HUES64 (cell line): ENCODE data around the gene FASTK.

Experiments used
- H3K27ac ChIP-seq: 2 replicates; pipeline ENCODE4 v1.7.0; 2013; ENCODE audit warnings: low read depth, low read length, inconsistent platforms
- H3K27me3 ChIP-seq: 2 replicates; pipeline ENCODE4 v1.6.1; 2013; ENCODE audit warnings: mild to moderate bottlenecking, low read length; ENCODE audit not compliant: insufficient read depth
- H3K36me3 ChIP-seq: 2 replicates; pipeline ENCODE4 v1.6.1; 2013; ENCODE audit warnings: mild to moderate bottlenecking, low read length; ENCODE audit not compliant: insufficient read depth
- H3K4me1 ChIP-seq: 2 replicates; pipeline ENCODE4 v1.6.1; 2013; ENCODE audit warnings: mild to moderate bottlenecking, low read length, moderate library complexity; ENCODE audit not compliant: insufficient read depth
- H3K4me3 ChIP-seq: 2 replicates; pipeline ENCODE4 v1.5.1; 2013; ENCODE audit warnings: mild to moderate bottlenecking, low read length, moderate library complexity
- H3K9ac ChIP-seq: 2 replicates; pipeline ENCODE4 v1.6.1; 2013; ENCODE audit warnings: mild to moderate bottlenecking, low read depth, low read length
- H3K9me3 ChIP-seq: 2 replicates; pipeline ENCODE4 v1.6.1; 2013; ENCODE audit warnings: low read depth, low read length; ENCODE audit not compliant: insufficient read depth
- WGBS: fragments of 150-250, 120-280 bp; methylation state at CpG from one replicate; pipeline ENCODE4 v1.1.7; 2013; ENCODE audit warnings: missing lambda C conversion rate; 5-methylcytosine and 5-hydroxymethylcytosine counted together

Gene FASTK

DNA sequence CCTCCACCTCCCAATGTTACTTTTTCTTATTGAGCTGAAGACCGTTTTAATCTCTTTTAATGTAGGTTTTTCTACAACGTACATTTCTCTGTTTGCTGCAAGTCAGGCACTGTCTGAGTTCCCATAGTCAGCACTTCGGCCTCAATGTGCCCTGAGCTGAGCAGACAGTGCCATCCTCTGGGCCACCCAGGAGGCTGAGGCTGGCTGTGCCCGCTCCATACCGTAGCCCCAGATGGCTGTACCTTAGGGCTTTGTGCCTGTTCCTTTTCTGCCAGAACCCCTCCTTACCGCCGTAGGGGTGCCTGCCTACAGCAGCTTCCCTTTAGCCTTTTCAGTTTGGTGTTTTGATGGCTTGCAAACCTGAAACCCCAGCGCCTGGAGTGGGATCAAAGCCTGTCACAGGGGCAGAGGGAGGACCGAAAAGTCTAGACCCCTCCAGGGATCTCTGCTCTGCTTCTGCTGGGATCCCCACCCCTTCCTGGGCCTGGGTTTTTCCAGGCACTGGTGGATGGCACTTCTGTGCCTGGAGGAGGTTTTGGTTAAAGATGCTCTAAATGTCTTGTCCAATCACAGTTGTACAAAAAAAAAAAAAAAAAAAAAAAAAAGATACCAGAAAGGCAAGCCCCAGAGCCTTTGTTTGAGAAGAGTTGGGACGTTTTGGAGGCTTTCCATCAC, 14.7 kb upstream of the FASTK start:
- Histone ChIP-seq H3K36me3 (peaks cover 5% of the 10 kb centered on the region; the same call in 1 of the 2 replicates), H3K9ac (no peak overlapping the region), H3K27me3 (no peaks in the 10 kb centered on the region), H3K9me3 (no peaks in the 10 kb centered on the region), H3K4me3 (no peak overlapping the region), H3K4me1 (no peaks in the 10 kb centered on the region; the same call in 1 of the 2 replicates), H3K27ac (no peak overlapping the region)
- 93% methylated on average over 9 of the region's 10 CpGs for WGBS

DNA sequence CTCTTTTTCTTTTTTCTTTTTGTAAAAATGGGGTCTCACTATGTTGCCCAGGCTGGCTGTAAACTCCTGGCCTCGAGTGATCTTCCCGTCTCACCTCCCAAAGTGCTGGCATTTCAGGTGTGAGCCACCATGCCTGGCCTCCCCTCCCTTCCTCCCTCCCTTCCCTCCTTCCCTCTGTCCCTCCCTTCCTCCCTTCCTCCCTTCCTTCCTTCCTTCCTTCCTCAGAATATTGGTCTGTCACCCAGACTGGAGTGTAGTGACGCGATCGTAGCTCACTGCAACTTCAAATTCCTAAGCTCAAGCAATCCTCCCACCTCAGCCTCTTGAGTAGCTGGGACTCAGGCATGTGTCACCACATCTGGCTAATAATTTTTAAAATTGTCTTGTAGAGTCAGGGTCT, 14.1 kb upstream of the FASTK start:
- no peak overlapping the region for H3K9ac ChIP-seq

GRCh38 chr7:151093748-151094147, 13.1 kb upstream of the FASTK start:
- H3K27me3 ChIP-seq, result peaks cover 11% of the 10 kb centered on the region
- H3K36me3 ChIP-seq, result peaks cover 5% of the 10 kb centered on the region; the same call in 1 of the 2 replicates
- peaks cover 11% of the 10 kb centered on the region for H3K4me1 ChIP-seq
- 89% methylated on average over 6 of the region's 6 CpGs for WGBS
- H3K9me3 ChIP-seq, result no peaks in the 10 kb centered on the region
- no peak overlapping the region for H3K4me3 ChIP-seq
- no peak overlapping the region for H3K9ac ChIP-seq
- no peak overlapping the region for H3K27ac ChIP-seq

More for the DNA sequence above, 14.1 kb upstream of the FASTK start:
- H3K9me3 ChIP-seq, result no peaks in the 10 kb centered on the region
- H3K36me3 ChIP-seq, result peaks cover 5% of the 10 kb centered on the region; the same call in 1 of the 2 replicates
- peaks cover 2% of the 10 kb centered on the region for H3K4me1 ChIP-seq
- no peak overlapping the region for H3K4me3 ChIP-seq
- WGBS, result 91% methylated on average over 5 of the region's 5 CpGs
- H3K27ac ChIP-seq, result no peak overlapping the region
- peaks cover 3% of the 10 kb centered on the region; the same call in 1 of the 2 replicates for H3K27me3 ChIP-seq

GRCh38 chr7:151091988-151092387, 11.4 kb upstream of the FASTK start:
- WGBS, result 95% methylated on average over 14 of the region's 14 CpGs
- Histone ChIP-seq H3K4me3 (no peak overlapping the region), H3K4me1 (peaks cover 23% of the 10 kb centered on the region), H3K27me3 (peaks cover 29% of the 10 kb centered on the region), H3K9me3 (no peaks in the 10 kb centered on the region), H3K9ac (no peak overlapping the region), H3K36me3 (peaks cover 5% of the 10 kb centered on the region; the same call in 1 of the 2 replicates), H3K27ac (no peak overlapping the region)

DNA sequence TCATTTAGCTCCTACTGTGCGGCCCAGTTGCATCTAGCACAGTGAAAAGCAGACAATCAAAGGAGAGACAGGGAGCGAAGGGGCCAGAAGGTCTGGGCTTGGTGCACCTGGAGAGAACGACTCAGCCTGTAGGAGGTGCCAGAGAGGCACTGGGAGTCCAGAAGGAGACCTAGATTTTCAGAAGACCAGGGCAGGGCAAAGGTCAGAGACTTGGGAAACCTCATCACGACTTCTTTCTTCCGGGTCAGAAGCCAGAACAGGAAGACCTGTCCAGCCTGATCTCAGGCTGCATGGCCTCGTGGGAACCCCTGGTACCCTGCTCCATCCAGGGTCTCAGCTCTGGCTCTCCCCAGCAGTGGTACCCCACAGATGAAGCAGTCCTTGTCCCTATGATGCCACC, 10.8 kb upstream of the FASTK start:
- Histone ChIP-seq H3K9me3 (no peaks in the 10 kb centered on the region), H3K9ac (no peak overlapping the region), H3K4me1 (peaks cover 23% of the 10 kb centered on the region), H3K27me3 (peaks cover 31% of the 10 kb centered on the region), H3K36me3 (peaks cover 5% of the 10 kb centered on the region; the same call in 1 of the 2 replicates), H3K27ac (no peak overlapping the region), H3K4me3 (no peak overlapping the region)
- WGBS, result 67% methylated on average over 6 of the region's 6 CpGs

DNA sequence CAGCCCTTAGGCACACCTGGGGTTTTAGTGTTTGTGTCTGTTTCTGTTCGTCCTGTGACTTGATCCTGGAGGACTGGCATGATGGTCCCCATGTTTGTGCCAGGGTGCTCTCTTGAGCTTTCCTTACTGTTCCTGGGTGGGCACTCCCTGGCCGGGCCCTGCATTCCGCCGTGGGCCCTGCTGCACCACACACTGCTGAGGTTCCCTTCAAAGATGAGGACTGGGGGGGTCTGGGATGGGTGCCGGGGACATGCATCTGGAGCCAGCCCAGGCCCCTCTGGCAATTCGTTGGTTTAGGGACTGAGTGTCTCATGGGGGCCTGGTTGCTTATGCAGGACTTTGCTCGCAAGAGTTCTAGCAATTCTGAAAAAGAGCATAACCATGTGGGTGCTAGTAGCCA, 10.4 kb upstream of the FASTK start:
- no peak overlapping the region for H3K9ac ChIP-seq

DNA sequence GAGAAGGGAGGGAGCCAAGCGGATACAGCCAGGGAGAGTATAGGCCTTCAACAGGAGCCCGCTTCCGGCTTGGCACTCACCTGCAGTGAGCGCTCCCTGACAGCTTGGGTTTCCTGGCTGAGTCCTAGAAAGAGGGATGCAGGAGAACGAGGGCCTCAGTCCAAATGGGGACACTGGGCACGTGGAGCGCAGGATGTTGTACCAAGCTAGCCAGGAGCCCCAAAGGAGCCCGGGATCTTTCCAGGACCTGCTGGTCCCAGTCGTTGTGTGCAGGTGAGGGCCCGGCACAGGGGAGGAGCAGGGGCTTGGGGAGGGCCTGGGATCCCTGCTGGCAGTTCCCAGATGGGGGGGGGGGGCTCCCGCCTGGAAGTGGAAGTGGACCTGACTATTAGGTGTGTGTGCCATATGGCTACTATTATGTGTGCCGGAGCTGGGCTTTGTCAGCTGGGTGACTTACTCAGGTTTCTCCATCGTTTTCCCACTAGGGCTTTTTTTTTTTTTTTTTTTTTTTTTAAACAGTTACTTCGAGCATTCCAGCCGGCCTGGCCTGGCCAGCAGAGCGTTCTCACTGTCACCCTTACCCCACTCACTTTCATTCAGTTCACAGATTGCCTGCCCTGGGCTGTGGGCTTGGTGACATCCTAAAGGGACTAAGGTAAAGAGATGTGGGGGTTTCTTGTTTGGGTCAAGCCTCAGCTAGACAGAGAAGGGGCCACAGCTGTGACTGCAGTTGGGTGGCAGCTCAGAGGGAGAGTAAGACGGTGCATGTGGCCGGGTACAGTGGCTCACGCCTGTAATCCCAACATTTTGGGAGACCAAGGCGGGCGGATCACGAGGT, 9.5 kb upstream of the FASTK start:
- Histone ChIP-seq H3K27me3 (peaks cover 35% of the 10 kb centered on the region), H3K4me3 (0 out of 2 replicates have a peak overlapping the region, but pooled peaks have one; percentile 74), H3K27ac (no peak overlapping the region), H3K4me1 (peaks cover 26% of the 10 kb centered on the region), H3K9ac (no peak overlapping the region), H3K36me3 (peaks cover 2% of the 10 kb centered on the region; the same call in 1 of the 2 replicates), H3K9me3 (no peaks in the 10 kb centered on the region)
- 83% methylated on average over 22 of the region's 22 CpGs for WGBS

More for the DNA sequence above, 10.4 kb upstream of the FASTK start:
- peaks cover 23% of the 10 kb centered on the region for H3K4me1 ChIP-seq
- H3K36me3 ChIP-seq, result peaks cover 5% of the 10 kb centered on the region; the same call in 1 of the 2 replicates
- no peak overlapping the region for H3K4me3 ChIP-seq
- 88% methylated on average over 7 of the region's 7 CpGs for WGBS
- no peaks in the 10 kb centered on the region for H3K9me3 ChIP-seq
- peaks cover 31% of the 10 kb centered on the region for H3K27me3 ChIP-seq
- no peak overlapping the region for H3K27ac ChIP-seq

- WGBS, result 15% methylated on average over 30 of the region's 30 CpGs
- Histone ChIP-seq H3K27me3 (peaks cover 44% of the 10 kb centered on the region), H3K36me3 (peaks cover 2% of the 10 kb centered on the region; the same call in 1 of the 2 replicates), H3K4me3 (peak overlapping the region; percentile 74), H3K9me3 (no peaks in the 10 kb centered on the region), H3K4me1 (peaks cover 30% of the 10 kb centered on the region), H3K27ac (no peak overlapping the region), H3K9ac (no peak overlapping the region; the same call in 1 of the 2 replicates)
These were observed 8.5 kb upstream of the FASTK start for GRCh38 chr7:151088856-151089699.

DNA sequence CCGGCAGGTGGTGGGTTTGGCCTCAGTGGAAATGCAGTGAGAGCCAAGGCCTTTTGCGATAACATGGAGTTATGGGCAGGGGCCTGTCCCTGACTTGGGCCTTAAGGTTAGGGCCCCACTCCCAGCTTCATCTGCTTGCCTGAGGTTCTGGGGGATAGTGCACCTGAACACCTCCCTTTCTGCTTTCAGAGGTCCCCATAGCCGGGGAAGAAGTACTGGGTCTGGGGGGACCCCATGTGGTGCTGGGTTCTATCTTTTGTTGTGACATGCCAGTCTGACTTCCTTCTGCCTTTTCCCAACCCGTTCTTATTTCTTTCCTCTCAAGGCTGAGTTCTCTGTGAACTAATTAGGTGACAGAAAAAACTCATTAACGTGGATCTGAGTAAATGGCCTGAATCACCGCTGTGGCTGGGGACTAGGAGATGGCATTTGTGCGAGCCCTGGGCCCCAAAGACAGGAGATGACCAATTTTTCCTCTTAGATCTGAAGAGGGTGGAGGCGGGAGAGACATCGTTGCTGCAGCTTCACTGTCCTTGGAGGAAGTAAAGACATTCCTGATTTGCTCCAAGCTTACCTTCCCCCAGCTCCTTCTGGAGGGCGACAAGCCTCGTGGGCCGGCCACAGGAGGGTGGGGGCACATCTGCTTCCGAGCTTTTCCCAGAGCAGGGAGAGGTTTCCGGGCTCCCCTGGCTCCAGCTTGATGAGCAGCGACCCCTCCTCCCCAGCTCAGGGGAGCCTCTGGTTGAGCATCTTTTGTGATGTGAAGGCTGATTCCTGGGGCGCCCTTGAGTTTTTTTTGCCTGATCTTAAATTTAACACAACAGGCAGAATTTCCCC, 7.6 kb upstream of the FASTK start:
- H3K4me3 ChIP-seq, result peak overlapping the region; percentile 74
- no peak overlapping the region for H3K27ac ChIP-seq
- H3K36me3 ChIP-seq, result 0 out of 2 replicates have a peak, but pooled peaks cover 2% of the 10 kb centered on the region
- peaks cover 34% of the 10 kb centered on the region for H3K4me1 ChIP-seq
- H3K9ac ChIP-seq, result peak overlapping the region; percentile 66; the same call in 1 of the 2 replicates
- H3K27me3 ChIP-seq, result peaks cover 51% of the 10 kb centered on the region
- WGBS, result 16% methylated on average over 15 of the region's 16 CpGs
- no peaks in the 10 kb centered on the region for H3K9me3 ChIP-seq
